Heart left ventricle (tissue), 16 donors: ENCODE data around the gene SRPRB. TPM values are rescaled to one million over a fixed set of nuclear protein-coding genes. Genes with fewer than 3 reads are reported as not detected.

Experiments
- ATAC-seq, 4 donors: fragments of 200-7000 bp; cut with Tn5 transposase; one replicate each; pipeline ENCODE4 v1.9.1; 2020 to 2022; ENCODE audit warnings: moderate library complexity in 4 of 4, mild to moderate bottlenecking in 3 of 4, moderate number of reproducible peaks in 1 of 4
- DNase-seq, 5 donors: peaks; one replicate each; pipeline ENCODE4 v3.0.0-alpha.2; 2020
- H3K27ac ChIP-seq, 12 donors: fragments of 200-600 bp; sonication (generic) in 4 of 12; one replicate each; pipeline versions ENCODE4 v1.5.0 to v1.8.0; 2016 to 2022; ENCODE audit warnings: mild to moderate bottlenecking in 2 of 12
- H3K27me3 ChIP-seq, 9 donors: fragments of 200-600 bp; sonication (generic) in 2 of 9; one replicate each; pipeline versions ENCODE4 v1.5.1 to v1.8.0; 2016 to 2022; ENCODE audit warnings: mild to moderate bottlenecking in 3 of 9
- H3K36me3 ChIP-seq, 9 donors: fragments of 200-600 bp; sonication (generic) in 2 of 9; one replicate each; pipeline versions ENCODE4 v1.5.0 to v1.8.0; 2018 to 2022; ENCODE audit warnings: mild to moderate bottlenecking in 2 of 9
- H3K4me1 ChIP-seq, 12 donors: fragments of 200-600 bp; sonication (generic) in 4 of 12; one replicate each; pipeline versions ENCODE4 v1.5.0 to v1.8.0; 2016 to 2022; ENCODE audit warnings: mild to moderate bottlenecking in 3 of 12
- H3K4me3 ChIP-seq, 12 donors: fragments of 200-600 bp; sonication (generic) in 4 of 12; one replicate each; pipeline versions ENCODE4 v1.5.0 to v1.8.0; 2017 to 2022; ENCODE audit warnings: mild to moderate bottlenecking in 9 of 12, moderate library complexity in 4 of 12
- H3K9me3 ChIP-seq, 12 donors: fragments of 200-600 bp; sonication (generic) in 4 of 12; one replicate each; pipeline versions ENCODE4 v1.5.0 to v1.8.0; 2016 to 2022; ENCODE audit warnings: mild to moderate bottlenecking in 1 of 12
- CTCF ChIP-seq, 12 donors: fragments of 200-600 bp; sonication (generic) in 4 of 12; IDR thresholded peaks; one replicate each; pipeline versions ENCODE4 v1.5.0 to v1.8.0; 2018 to 2022; ENCODE audit warnings: antibody characterized with exemption in 12 of 12, mild to moderate bottlenecking in 5 of 12
- POLR2A ChIP-seq, 2 donors: fragments of 450-650 bp; IDR thresholded peaks; one replicate each; pipeline ENCODE4 v1.6.1; 2017; ENCODE audit warnings: antibody characterized with exemption in 2 of 2, mild to moderate bottlenecking in 2 of 2, moderate library complexity in 2 of 2
- whole genome bisulfite sequencing, 4 donors: extraction: QIAGEN DNeasy Blood & Tissue Kit in 2 of 4; methylation state at CpG; one replicate each; pipeline versions ENCODE4 v1.1.5 to v1.1.7; 2013 to 2018; 5-methylcytosine and 5-hydroxymethylcytosine counted together
- intact Hi-C, 10 donors: fragments of 100-400 bp; cut with DNase I; formaldehyde crosslinking; loops; one replicate each; pipeline versions ENCODE4 v1.11.1 to v1.14.2; 2022
- polyA plus RNA-seq, 2 donors: library from polyadenylated mRNA; stranded (reverse); fragments of 200-250 nt; gene quantifications; one replicate each; pipeline ENCODE4 v1.2.3, GENCODE V29; 2013
- total RNA-seq, 9 donors: library from RNA; depleted of rRNA in 2 of 9; stranded (reverse); fragments of >200 nt in 2 of 9; fragmentation: NEBNext Ultra II Directional in 3 of 9; extraction: Animal tissue kit (Norgen Biotek cat#: 25700) in 3 of 9; gene quantifications; one replicate each; pipeline versions ENCODE4 v1.1.0 to v1.2.4, GENCODE V29; 2016 to 2023
- donor health status: ischemic (EF 13 %, LVEDD 7.1; RV severe dilation, severe dysfunction).
- donor health status: healthy with polysubstance abuse.
- donor health status: DM: no; HTN: yes; CAD: no.
- donor health status: DM: no; HTN: no; CAD: no.
- donor health status: ischemic (EF 25% LVEDD 6.9; RV normal size, moderate dysfunction).
- donor health status: ischemic (EF 25% LVEDD 5.7; RV mildly dilated, moderate dysfunction).
- donor health status: healthy.
- donor health status: DM: yes; HTN: yes; CAD: no.
- donor health status: ischemic (EF 35%, LVEDD 5.7; RV mildly dilated, moderate dysfunction).
- donor health status: nonischemic (EF 11% LVEDD 7.7; RV severe dilation, severe dysfunction).
- donor health status: DM: yes; HTN: yes; CAD: no.
- donor health status: PGD.
- donor health status: ischemic (EF 29% LVEDD 5.4; RV normal size, mild dysfunction).
- donor health status: nonischemic (EF 23%, LVEDD 6.1; RV moderate dilation, normal function).

SRPRB gene
- total and polyA plus RNA-seq, 11 donors: 13.3 to 55.0 (median 24.9) TPM

GRCh38 chr3:133781570-133781969, 24.0 kb upstream of the SRPRB start:
- no peak overlapping the region for H3K27ac ChIP-seq
- H3K36me3 ChIP-seq: no peaks in the 10 kb centered on the region
- ATAC-seq: no peak
- DNase-seq: no peak
- no peaks in the 10 kb centered on the region for H3K9me3 ChIP-seq
- no peak overlapping the region for H3K4me3 ChIP-seq
- intact Hi-C loops: no loop called here
- TF ChIP-seq POLR2A (IDR thresholded peaks at IDR 0.05) (no peak), CTCF (IDR thresholded peaks at IDR 0.05) (no peak)
- peaks cover 0 to 19% (median 3%) of the 10 kb centered on the region in 9 donors for H3K27me3 ChIP-seq
- H3K4me1 ChIP-seq: no peaks in the 10 kb centered on the region

- H3K4me3 ChIP-seq: no peak overlapping the region
- H3K36me3 ChIP-seq: no peaks in the 10 kb centered on the region
- peaks cover 0 to 19% (median 3%) of the 10 kb centered on the region in 9 donors for H3K27me3 ChIP-seq
- no peak overlapping the region for H3K27ac ChIP-seq
- no peaks in the 10 kb centered on the region for H3K9me3 ChIP-seq
- intact Hi-C loops: no loop called here
- DNase-seq: no peak
- TF ChIP-seq CTCF (IDR thresholded peaks at IDR 0.05): no peak
- no peak for TF ChIP-seq POLR2A (IDR thresholded peaks at IDR 0.05)
- no peaks in the 10 kb centered on the region for H3K4me1 ChIP-seq
- no peak for ATAC-seq
- WGBS, 4 donors: 65 to 90% (median 88%) methylated on average over 2 of the region's 2 CpGs
These were observed 23.2 kb upstream of the SRPRB start for GRCh38 chr3:133782454-133782853.

DNA sequence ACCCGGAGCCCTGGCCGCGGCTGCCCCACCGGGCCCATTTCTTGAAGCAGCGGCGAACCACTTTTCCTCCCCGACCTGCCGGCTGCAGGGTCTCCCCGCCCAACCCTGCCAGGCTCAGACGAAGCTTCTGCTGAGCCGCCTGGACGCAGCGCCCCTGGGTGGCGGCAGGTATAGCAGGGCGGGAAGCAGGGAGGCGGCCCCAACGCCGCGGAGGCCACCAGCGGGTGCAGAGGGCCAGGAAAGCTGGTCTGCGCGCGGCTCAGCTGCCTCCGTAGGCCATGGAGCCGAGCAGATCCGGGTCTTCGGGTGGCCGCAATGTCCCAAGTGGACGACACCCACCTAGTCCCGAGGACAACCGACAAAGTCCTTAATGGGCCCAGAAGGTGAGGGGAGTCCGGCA, 21.9 kb upstream of the SRPRB start:
- intact Hi-C loops: no loop called here
- Histone ChIP-seq H3K27me3 (peaks cover 0 to 19% (median 3%) of the 10 kb centered on the region in 9 donors), H3K36me3 (no peaks in the 10 kb centered on the region), H3K27ac (no peak overlapping the region), H3K4me1 (no peaks in the 10 kb centered on the region), H3K4me3 (no peak overlapping the region), H3K9me3 (no peaks in the 10 kb centered on the region)
- 32 to 72% (median 56%) methylated on average over 32 of the region's 32 CpGs for WGBS, 4 donors
- no peak for DNase-seq
- no peak for ATAC-seq
- no peak for TF ChIP-seq POLR2A (IDR thresholded peaks at IDR 0.05)
- TF ChIP-seq CTCF (IDR thresholded peaks at IDR 0.05): no peak

DNA sequence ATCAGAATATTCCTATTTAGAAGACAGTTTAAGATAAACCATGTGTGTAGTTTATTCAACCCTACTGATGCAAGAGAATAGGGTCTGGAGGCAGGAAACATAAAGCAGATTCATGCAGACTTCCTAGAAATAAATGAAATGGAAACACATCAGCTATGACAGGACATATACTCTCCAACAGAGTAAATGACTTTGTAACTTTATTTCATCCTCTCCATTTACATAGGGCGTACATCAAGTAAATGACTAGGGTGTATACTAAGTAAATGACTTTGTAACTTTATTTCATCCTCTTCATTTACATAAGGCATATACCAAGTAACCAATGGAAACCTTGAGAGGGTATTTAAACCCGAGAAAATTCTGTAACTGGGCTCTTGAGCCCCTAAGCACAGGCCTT, 17.6 kb upstream of the SRPRB start:
- TF ChIP-seq POLR2A (IDR thresholded peaks at IDR 0.05) (no peak), CTCF (IDR thresholded peaks at IDR 0.05) (no peak)
- DNase-seq (no peak), ATAC-seq (no peak)
- no peaks in the 10 kb centered on the region for H3K4me1 ChIP-seq
- intact Hi-C loops: no loop called here
- peaks cover 0 to 10% (median 3%) of the 10 kb centered on the region in 9 donors for H3K27me3 ChIP-seq
- H3K36me3 ChIP-seq: no peaks in the 10 kb centered on the region
- peaks cover 0 to 25% (median 10%) of the 10 kb centered on the region in 12 donors for H3K9me3 ChIP-seq
- no peak overlapping the region for H3K27ac ChIP-seq
- H3K4me3 ChIP-seq: no peak overlapping the region
- WGBS, 4 donors: 70 to 76% (median 72%) methylated on average over 2 of the region's 2 CpGs
